Measurements from ENCODE around the gene LAMA5.

DNA sequence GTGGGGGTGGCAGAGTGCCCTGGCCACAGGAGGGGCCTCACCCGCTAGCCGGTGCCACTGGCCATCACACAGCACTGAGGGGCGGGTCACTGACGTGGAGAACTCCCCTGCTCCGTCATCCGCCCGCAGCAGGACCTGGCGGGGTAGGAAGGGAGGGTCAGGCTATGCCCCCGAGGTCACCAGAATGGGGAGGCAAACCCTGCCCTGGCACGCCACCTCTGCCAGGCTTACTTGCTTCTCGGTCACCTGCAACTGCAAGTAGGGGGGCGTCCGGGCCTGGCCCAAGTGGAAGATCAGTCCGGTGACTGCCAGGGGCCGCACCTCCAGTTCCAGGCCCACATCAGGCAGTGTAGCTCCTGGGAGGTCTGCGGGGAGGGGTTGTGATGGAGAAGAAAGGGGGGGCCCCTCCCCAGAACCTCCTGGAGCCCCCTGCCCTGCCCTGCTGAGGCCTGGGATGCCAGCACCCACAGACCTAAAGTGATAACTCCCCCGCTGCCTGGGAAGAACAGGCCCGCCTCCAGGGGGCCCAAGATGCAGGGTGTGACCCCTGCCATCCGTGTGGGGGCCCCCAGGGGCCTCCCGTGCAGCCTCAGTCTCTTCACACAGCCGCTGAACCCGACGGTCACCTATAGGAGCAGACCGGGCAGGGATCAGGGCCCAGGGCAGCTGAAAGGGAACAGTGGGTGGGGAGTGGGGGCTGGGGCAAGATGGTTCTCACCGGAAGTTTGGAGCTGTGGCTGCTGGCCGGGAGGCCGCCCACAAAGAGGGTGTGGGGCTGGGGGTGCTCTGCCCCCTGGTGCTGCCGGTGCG lies 57.0 kb downstream of the LAMA5 start:
- TF ChIP-seq, protein P1, sequence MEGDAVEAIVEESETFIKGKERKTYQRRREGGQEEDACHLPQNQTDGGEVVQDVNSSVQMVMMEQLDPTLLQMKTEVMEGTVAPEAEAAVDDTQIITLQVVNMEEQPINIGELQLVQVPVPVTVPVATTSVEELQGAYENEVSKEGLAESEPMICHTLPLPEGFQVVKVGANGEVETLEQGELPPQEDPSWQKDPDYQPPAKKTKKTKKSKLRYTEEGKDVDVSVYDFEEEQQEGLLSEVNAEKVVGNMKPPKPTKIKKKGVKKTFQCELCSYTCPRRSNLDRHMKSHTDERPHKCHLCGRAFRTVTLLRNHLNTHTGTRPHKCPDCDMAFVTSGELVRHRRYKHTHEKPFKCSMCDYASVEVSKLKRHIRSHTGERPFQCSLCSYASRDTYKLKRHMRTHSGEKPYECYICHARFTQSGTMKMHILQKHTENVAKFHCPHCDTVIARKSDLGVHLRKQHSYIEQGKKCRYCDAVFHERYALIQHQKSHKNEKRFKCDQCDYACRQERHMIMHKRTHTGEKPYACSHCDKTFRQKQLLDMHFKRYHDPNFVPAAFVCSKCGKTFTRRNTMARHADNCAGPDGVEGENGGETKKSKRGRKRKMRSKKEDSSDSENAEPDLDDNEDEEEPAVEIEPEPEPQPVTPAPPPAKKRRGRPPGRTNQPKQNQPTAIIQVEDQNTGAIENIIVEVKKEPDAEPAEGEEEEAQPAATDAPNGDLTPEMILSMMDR (optimal IDR thresholded peaks at IDR 0.05 in 1 of 3, IDR thresholded peaks at IDR 0.05 in 1 of 3, conservative IDR thresholded peaks at IDR 0.05 in 1 of 3; ENCODE audit: extremely low read depth in 1 of 3, insufficient read depth in 2 of 3, low read length in 3 of 3), result no peak
- TF ChIP-seq EZH2 (IDR thresholded peaks at IDR 0.05; ENCODE audit: low read length), result no peak

Data from keratinocyte (primary cell).